GM18498 (cell line): Measurements from ENCODE around the gene PRR35.

Experiments
- ATAC-seq: cut with Tn5 transposase; IDR thresholded peaks from one replicate; pipeline ENCODE4 v1.9.1; 2021; ENCODE audit warnings: mild to moderate bottlenecking, moderate library complexity; ENCODE audit not compliant: unreplicated experiment

PRR35 gene

GRCh38 chr16:578232-578869, 18.2 kb downstream of the PRR35 start:
- no peak for ATAC-seq

GRCh38 chr16:578870-579405, 18.7 kb downstream of the PRR35 start:
- no peak for ATAC-seq

GRCh38 chr16:580141-580945, 20.1 kb downstream of the PRR35 start:
- ATAC-seq: no peak

- no peak for ATAC-seq
These were observed 20.8 kb downstream of the PRR35 start for GRCh38 chr16:580946-581498.

GRCh38 chr16:582218-582613, 22.0 kb downstream of the PRR35 start:
- ATAC-seq: no peak

- ATAC-seq: no peak
These were observed 22.6 kb downstream of the PRR35 start for GRCh38 chr16:582614-583331.

- ATAC-seq: no peak
These were observed 23.2 kb downstream of the PRR35 start for GRCh38 chr16:583470-583814.

- no peak for ATAC-seq
These were observed 23.8 kb downstream of the PRR35 start for GRCh38 chr16:583815-584591.

- ATAC-seq: no peak
These were observed 25.2 kb downstream of the PRR35 start for GRCh38 chr16:585351-585750.

GRCh38 chr16:586047-586644, 26.0 kb downstream of the PRR35 start:
- no peak for ATAC-seq

GRCh38 chr16:586645-587590, 26.7 kb downstream of the PRR35 start:
- no peak for ATAC-seq

- ATAC-seq: peak; percentile 11
These were observed 28.4 kb downstream of the PRR35 start for GRCh38 chr16:588639-588888.

GRCh38 chr16:588889-589657, 28.9 kb downstream of the PRR35 start:
- peak; percentile 77 for ATAC-seq

GRCh38 chr16:589658-590187, 29.5 kb downstream of the PRR35 start, which contains the start of gene RAB40C:
RAB40C (plus strand) TSS chr16:590066; CDS start chr16:590292, 226 bp downstream.
- peak; percentile 74 for ATAC-seq

- peak; percentile 1 for ATAC-seq
These were observed 30.1 kb downstream of the PRR35 start for GRCh38 chr16:590188-590814.

- ATAC-seq: no peak
These were observed 30.6 kb downstream of the PRR35 start for GRCh38 chr16:590815-591200.

- ATAC-seq: no peak
These were observed 31.0 kb downstream of the PRR35 start for GRCh38 chr16:591231-591630.
